DOHH2 (cell line): ENCODE results near the gene DNAH6.

Source experiments
- CTCF ChIP-seq: fragments of 200-600 bp; sonication (generic); IDR thresholded peaks from one replicate; pipeline ENCODE4 v1.5.1; 2014; ENCODE audit warnings: antibody characterized with exemption, mild to moderate bottlenecking, low read depth, low read length; ENCODE audit not compliant: poor library complexity, severe bottlenecking
- EZH2phosphoT487 ChIP-seq: fragments of 200-600 bp; sonication (generic); IDR thresholded peaks from 2 replicates; pipeline ENCODE4 v1.6.1; 2017; ENCODE audit warnings: borderline replicate concordance, mild to moderate bottlenecking, antibody characterized with exemption, low read length, moderate library complexity, mixed read lengths

GRCh38 chr2:84498150-84498799 is 18.0 kb upstream of the DNAH6 start:
- TF ChIP-seq CTCF, result no peak
- TF ChIP-seq EZH2phosphoT487, result no peak
